Adrenal gland (tissue), 12 donors: Measurements from ENCODE around the gene MICAL3. TPM values are rescaled to one million over a fixed set of nuclear protein-coding genes. Genes with fewer than 3 reads are reported as not detected.

Experiments
- DNase-seq, 7 donors: peaks; one replicate each; pipeline ENCODE4 v3.0.0-alpha.2; 2019 to 2020
- H3K27ac ChIP-seq, 5 donors: fragments of 200-600 bp; sonication (generic) in 4 of 5; 1 replicate in 3 of 5; 2 replicates in 2 of 5; pipeline versions ENCODE4 v1.5.1 to v1.8.0; 2016 to 2020; ENCODE audit warnings: mild to moderate bottlenecking in 1 of 5
- H3K27me3 ChIP-seq: fragments of 200-600 bp; 2 replicates; pipeline ENCODE4 v1.8.0; 2021
- H3K36me3 ChIP-seq, 2 donors: fragments of 200-600 bp; replicated peaks in 1 of 2; 1 replicate in 1 of 2; 2 replicates in 1 of 2; pipeline versions ENCODE4 v1.5.1 to v1.8.0; 2018 to 2022
- H3K4me1 ChIP-seq, 2 donors: fragments of 200-600 bp; replicated peaks in 1 of 2; 1 replicate in 1 of 2; 2 replicates in 1 of 2; pipeline versions ENCODE4 v1.5.1 to v1.8.0; 2018 to 2021
- H3K4me3 ChIP-seq, 4 donors: fragments of 200-600 bp; sonication (generic) in 3 of 4; one replicate each; pipeline ENCODE4 v1.5.1; 2016 to 2018
- H3K9me3 ChIP-seq, 3 donors: fragments of 200-600 bp; sonication (generic) in 1 of 3; replicated peaks in 1 of 3; 1 replicate in 2 of 3; 2 replicates in 1 of 3; pipeline versions ENCODE4 v1.5.1 to v1.8.0; 2016 to 2021
- CTCF ChIP-seq, 6 experiments: fragments of 450-650 bp in 4 of 6; fragments of 200-600 bp in 2 of 6; sonication (generic) in 1 of 6; IDR thresholded peaks; 1 replicate in 5 of 6; 2 replicates in 1 of 6; pipeline versions ENCODE4 v1.5.1 to v1.8.0; 2016 to 2021; ENCODE audit warnings: antibody characterized with exemption in 6 of 6, mild to moderate bottlenecking in 2 of 6, moderate library complexity in 1 of 6
- POLR2A ChIP-seq, 2 donors: fragments of 450-650 bp; IDR thresholded peaks; one replicate each; pipeline ENCODE4 v1.6.1; 2017; ENCODE audit warnings: antibody characterized with exemption in 2 of 2, mild to moderate bottlenecking in 2 of 2, moderate library complexity in 1 of 2
- WGBS, 4 donors: extraction: QIAGEN DNeasy Blood & Tissue Kit in 2 of 4; methylation state at CpG; one replicate each; pipeline versions ENCODE4 v1.1.5 to v1.1.7; 2013 to 2017; 5-methylcytosine and 5-hydroxymethylcytosine counted together
- intact Hi-C, 2 donors: fragments of 100-400 bp; cut with DNase I; formaldehyde crosslinking; loops; one replicate each; pipeline versions ENCODE4 v1.14.1 to v1.15.0; 2022 to 2023
- polyA plus RNA-seq, 3 donors: library from polyadenylated mRNA; stranded (reverse); fragments of 200-250 nt in 2 of 3; fragments of 350-450 nt in 1 of 3; fragmentation: Illumina TruSeq in 1 of 3; extraction: RNeasy Lipid Tissue Mini Kit (QIAGEN cat#74804) in 1 of 3; gene quantifications; one replicate each; pipeline ENCODE4 v1.2.3, GENCODE V29; 2013 to 2014
- total RNA-seq, 9 donors: library from RNA; depleted of rRNA in 4 of 9; stranded (reverse); fragments of >200 nt in 4 of 9; fragments of 120-200 nt in 1 of 9; fragmentation: NEBNext Ultra II Directional in 1 of 9; extraction: Animal tissue kit (Norgen Biotek cat#: 25700) in 1 of 9; gene quantifications; one replicate each; pipeline versions ENCODE4 v1.1.0 to v1.2.4, GENCODE V29; 2013 to 2023
- donor health status: healthy with polysubstance abuse.
- donor health status: Bipolar disorder and iron deficiency.
- donor health status: DM: yes; HTN: yes; CAD: no.
- donor health status: DM: no; HTN: no; CAD: no.
- donor health status: DM: no; HTN: no; CAD: no.
- donor health status: DM: yes; HTN: yes; CAD: no.

The MICAL3 gene
- total and polyA plus RNA-seq, 12 donors, result 10.9 to 82.6 (median 34.4) TPM

GRCh38 chr22:17978027-17978426 is 46.3 kb downstream of the MICAL3 start:
- no peaks in the 10 kb centered on the region for H3K27me3 ChIP-seq
- TF ChIP-seq CTCF (IDR thresholded peaks at IDR 0.05) (no peak), POLR2A (IDR thresholded peaks at IDR 0.05) (no peak)
- DNase-seq, result no peak
- H3K9me3 ChIP-seq, result no peaks in the 10 kb centered on the region
- H3K27ac ChIP-seq, result no peak overlapping the region
- intact Hi-C loops, result no loop called here
- H3K36me3 ChIP-seq, result no peaks in the 10 kb centered on the region
- peaks cover 18 to 26% of the 10 kb centered on the region in 2 donors for H3K4me1 ChIP-seq
- H3K4me3 ChIP-seq, result no peak overlapping the region

GRCh38 chr22:17977371-17977770 is 47.0 kb downstream of the MICAL3 start:
- WGBS, 4 donors, result 94 to 98% (median 96%) methylated on average over 2 of the region's 2 CpGs
- Histone ChIP-seq H3K4me1 (peaks cover 24 to 33% of the 10 kb centered on the region in 2 donors), H3K4me3 (no peak overlapping the region), H3K36me3 (no peaks in the 10 kb centered on the region), H3K27me3 (no peaks in the 10 kb centered on the region), H3K9me3 (no peaks in the 10 kb centered on the region), H3K27ac (no peak overlapping the region)
- intact Hi-C loops, result no loop called here
- DNase-seq, result no peak
- TF ChIP-seq POLR2A (IDR thresholded peaks at IDR 0.05), result no peak
- TF ChIP-seq CTCF (IDR thresholded peaks at IDR 0.05), result no peak

- Histone ChIP-seq H3K4me1 (peaks cover 36 to 41% of the 10 kb centered on the region in 2 donors), H3K9me3 (no peaks in the 10 kb centered on the region), H3K27ac (no peak overlapping the region), H3K4me3 (no peak overlapping the region), H3K36me3 (no peaks in the 10 kb centered on the region), H3K27me3 (no peaks in the 10 kb centered on the region)
- intact Hi-C loops, result no loop called here
- 22 to 42% (median 31%) methylated on average over 3 of the region's 3 CpGs for WGBS, 4 donors
- TF ChIP-seq POLR2A (IDR thresholded peaks at IDR 0.05) (no peak), CTCF (IDR thresholded peaks at IDR 0.05) (no peak)
- DNase-seq, result no peak
Observed at GRCh38 chr22:17976121-17976520, 48.2 kb downstream of the MICAL3 start.

GRCh38 chr22:17974703-17975372 is 49.5 kb downstream of the MICAL3 start:
- intact Hi-C loops, result no loop called here

More at GRCh38 chr22:17974703-17975372, 49.5 kb downstream of the MICAL3 start:
- no peaks in the 10 kb centered on the region for H3K36me3 ChIP-seq
- no peak overlapping the region for H3K4me3 ChIP-seq
- peaks cover 34 to 41% of the 10 kb centered on the region in 2 donors for H3K4me1 ChIP-seq
- DNase-seq, result no peak
- whole genome bisulfite sequencing, 4 donors, result 87 to 91% (median 89%) methylated on average over 7 to 8 of the region's 8 CpGs
- H3K27me3 ChIP-seq, result no peaks in the 10 kb centered on the region
- H3K9me3 ChIP-seq, result no peaks in the 10 kb centered on the region
- TF ChIP-seq POLR2A (IDR thresholded peaks at IDR 0.05) (no peak), CTCF (IDR thresholded peaks at IDR 0.05) (no peak)
- no peak overlapping the region for H3K27ac ChIP-seq
